Body of pancreas (tissue), 4 donors: ENCODE data around the gene LAG3. TPM values are rescaled to one million over a fixed set of nuclear protein-coding genes. Genes with fewer than 3 reads are reported as not detected.

Source experiments
- ATAC-seq: fragments of 150-250 bp; one replicate; pipeline ENCODE4 v1.9.1; 2016
- DNase-seq, 4 donors: peaks; one replicate each; pipeline ENCODE4 v3.0.0-alpha.2; 2019
- H3K27ac ChIP-seq, 4 donors: fragments of 200-600 bp; sonication (generic); 1 replicate in 3 of 4; 2 replicates in 1 of 4; pipeline versions ENCODE4 v1.5.1 to v1.6.1; 2016 to 2019; ENCODE audit warnings: mild to moderate bottlenecking in 1 of 4, mixed read lengths in 1 of 4, moderate library complexity in 1 of 4
- H3K27me3 ChIP-seq, 2 donors: fragments of 200-600 bp; sonication (generic); one replicate each; pipeline ENCODE4 v1.6.0; 2016; ENCODE audit warnings: mild to moderate bottlenecking in 1 of 2
- H3K36me3 ChIP-seq, 2 donors: fragments of 200-600 bp; sonication (generic); replicated peaks in 1 of 2; 2 replicates each; pipeline ENCODE4 v1.5.1; 2016; ENCODE audit warnings: low read depth in 2 of 2; ENCODE audit not compliant: insufficient read depth in 1 of 2
- H3K4me1 ChIP-seq: fragments of 200-600 bp; sonication (generic); one replicate; pipeline ENCODE4 v1.6.0; 2016
- H3K4me3 ChIP-seq, 2 donors: fragments of 200-600 bp; sonication (generic); 1 replicate in 1 of 2; 2 replicates in 1 of 2; pipeline ENCODE4 v1.5.1; 2016 to 2019
- H3K9me3 ChIP-seq, 3 donors: fragments of 200-600 bp; sonication (generic); 1 replicate in 2 of 3; 2 replicates in 1 of 3; pipeline ENCODE4 v1.5.1; 2016
- CTCF ChIP-seq, 7 experiments: fragments of 450-650 bp in 4 of 7; fragments of 200-600 bp in 3 of 7; sonication (generic) in 3 of 7; IDR thresholded peaks; one replicate each; pipeline ENCODE4 v1.5.1; 2016 to 2019; ENCODE audit warnings: antibody characterized with exemption in 7 of 7
- POLR2A ChIP-seq, 3 donors: fragments of 450-650 bp; IDR thresholded peaks; one replicate each; pipeline ENCODE4 v1.6.1; 2016; ENCODE audit warnings: antibody characterized with exemption in 3 of 3, mild to moderate bottlenecking in 2 of 3
- WGBS, 2 donors: methylation state at CpG; one replicate each; pipeline ENCODE4 v1.1.5; 2017; 5-methylcytosine and 5-hydroxymethylcytosine counted together
- intact Hi-C: fragments of 100-400 bp; cut with DNase I; formaldehyde crosslinking; loops from one replicate; pipeline ENCODE4 v1.15.1; 2023
- total RNA-seq, 2 donors: library from RNA; depleted of rRNA; stranded (reverse); fragments of >200 nt; gene quantifications; one replicate each; pipeline ENCODE4 v1.1.0, GENCODE V29; 2016

The LAG3 gene
- total RNA-seq, 2 donors from 2014 or later, result not detected

DNA sequence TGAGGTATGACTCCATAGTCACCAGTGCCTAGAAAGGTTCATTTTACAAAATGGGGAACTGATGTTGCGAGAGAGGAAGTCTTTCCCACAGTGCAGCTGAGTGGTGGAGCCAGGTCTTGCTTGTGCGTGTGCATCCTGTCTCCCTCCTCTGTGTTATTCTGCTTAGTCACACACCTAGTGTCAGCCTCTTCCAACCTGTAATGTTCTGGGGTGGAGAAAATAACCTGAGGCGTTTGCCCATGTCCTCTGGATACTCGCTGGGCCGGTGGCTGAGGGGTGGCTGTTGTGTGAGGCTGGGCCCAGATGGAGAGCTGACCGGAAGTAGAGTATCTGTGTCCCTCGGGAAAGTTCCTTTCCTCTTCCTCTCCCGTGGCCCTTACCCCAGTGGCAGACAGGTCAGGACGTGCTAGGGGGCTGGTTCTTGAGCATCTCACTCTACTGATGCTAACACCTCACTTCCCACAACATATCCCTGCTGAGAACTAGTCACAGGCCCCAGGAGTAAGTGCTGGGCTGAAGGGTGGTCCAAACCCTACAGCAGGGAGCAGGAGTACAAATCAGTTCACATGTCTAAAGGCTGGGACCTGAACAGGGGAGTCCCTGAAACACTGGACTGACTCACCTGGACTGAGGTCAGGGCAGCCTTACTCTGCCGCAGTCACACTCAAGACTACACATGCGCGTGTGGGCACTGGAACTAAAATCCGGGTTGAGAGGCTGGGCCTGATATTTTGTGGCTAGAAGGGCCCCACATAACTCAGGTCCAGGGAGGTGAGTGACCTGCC, 26.4 kb upstream of the LAG3 start:
- DNase-seq (peak in 1 of 4 donors; percentile 29), ATAC-seq (no peak)
- intact Hi-C loops, result loop anchor here (5.0 kb wide), 1 partner anchor 91 kb away; no protein-coding TSS in a partner anchor
- WGBS, 2 donors, result 61 to 80% methylated on average over 12 to 13 of the region's 13 CpGs
- TF ChIP-seq POLR2A (IDR thresholded peaks at IDR 0.05) (no peak), CTCF (IDR thresholded peaks at IDR 0.05) (no peak)
- Histone ChIP-seq H3K36me3 (peaks cover 19 to 31% of the 10 kb centered on the region in 2 donors), H3K4me3 (no peak overlapping the region), H3K4me1 (peaks cover 4% of the 10 kb centered on the region), H3K9me3 (no peaks in the 10 kb centered on the region), H3K27ac (peak overlapping the region in 2 of 4 donors; percentile 37 to 46), H3K27me3 (no peaks in the 10 kb centered on the region)

GRCh38 chr12:6747216-6747615, 25.1 kb upstream of the LAG3 start:
- TF ChIP-seq POLR2A (IDR thresholded peaks at IDR 0.05), result no peak
- no peak for TF ChIP-seq CTCF (IDR thresholded peaks at IDR 0.05)
- WGBS, 2 donors, result 74 to 76% methylated on average over 4 of the region's 4 CpGs
- Histone ChIP-seq H3K4me1 (peaks cover 16% of the 10 kb centered on the region), H3K4me3 (no peak overlapping the region), H3K36me3 (peaks cover 19 to 31% of the 10 kb centered on the region in 2 donors), H3K27ac (no peak overlapping the region), H3K27me3 (no peaks in the 10 kb centered on the region), H3K9me3 (no peaks in the 10 kb centered on the region)
- intact Hi-C loops, result loop anchor here (5.0 kb wide), 1 partner anchor 90 kb away; no protein-coding TSS in a partner anchor
- DNase-seq, result no peak
- no peak for ATAC-seq

DNA sequence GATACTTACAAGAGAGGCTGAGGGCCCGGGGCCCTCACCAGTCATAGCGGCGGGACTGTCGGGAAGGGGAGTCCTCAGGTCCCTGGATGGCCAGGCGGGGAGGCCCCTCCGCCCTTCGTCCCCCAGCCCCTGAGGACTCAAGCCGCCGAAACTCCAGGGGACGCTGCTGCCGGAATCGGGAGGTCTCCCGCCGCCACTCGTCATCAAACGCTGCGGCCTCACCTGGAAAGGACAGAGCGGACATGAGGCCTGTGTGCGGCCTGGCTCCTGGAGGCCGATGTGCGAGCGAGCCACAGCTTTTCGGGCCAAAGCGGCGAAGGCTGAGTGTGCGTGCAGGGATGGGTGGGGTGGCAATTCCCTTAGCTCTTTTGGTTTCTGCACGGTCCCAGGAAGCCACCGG, 23.6 kb upstream of the LAG3 start:
- 92 to 97% methylated on average over 21 to 23 of the region's 28 CpGs for WGBS, 2 donors
- H3K4me1 ChIP-seq, result peaks cover 17% of the 10 kb centered on the region
- no peak overlapping the region for H3K4me3 ChIP-seq
- H3K27ac ChIP-seq, result no peak overlapping the region
- no peak for ATAC-seq
- H3K9me3 ChIP-seq, result no peaks in the 10 kb centered on the region
- no peak for DNase-seq
- peaks cover 19 to 31% of the 10 kb centered on the region in 2 donors for H3K36me3 ChIP-seq
- H3K27me3 ChIP-seq, result no peaks in the 10 kb centered on the region
- intact Hi-C loops, result loop anchor here (5.0 kb wide), 1 partner anchor 89 kb away; no protein-coding TSS in a partner anchor
- no peak for TF ChIP-seq CTCF (IDR thresholded peaks at IDR 0.05)
- TF ChIP-seq POLR2A (IDR thresholded peaks at IDR 0.05), result no peak

DNA sequence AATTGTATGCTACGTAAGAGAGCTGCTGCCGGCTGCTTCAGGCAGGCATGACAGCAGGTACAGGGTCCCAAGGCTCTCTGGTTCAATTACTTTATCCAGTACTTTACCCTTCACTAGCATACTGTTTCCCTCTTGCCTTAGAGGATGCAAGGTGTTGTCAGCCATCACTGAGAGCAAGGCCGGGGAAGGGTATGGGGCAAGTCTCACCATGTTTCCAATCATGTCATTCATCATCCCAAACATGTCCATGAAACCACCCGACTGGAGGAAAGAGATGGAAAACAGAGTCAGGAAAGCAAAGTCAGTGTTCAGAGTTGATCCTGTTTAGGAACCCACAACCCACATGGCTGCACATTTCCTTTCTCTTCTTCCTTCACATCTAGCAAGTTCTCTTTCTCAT, 21.8 kb upstream of the LAG3 start:
- ATAC-seq, result no peak
- intact Hi-C loops, result no loop called here
- peaks cover 19 to 31% of the 10 kb centered on the region in 2 donors for H3K36me3 ChIP-seq
- H3K27ac ChIP-seq, result no peak overlapping the region
- H3K4me1 ChIP-seq, result peaks cover 21% of the 10 kb centered on the region
- WGBS, 2 donors, result 88 to 89% methylated on average over 4 of the region's 4 CpGs
- no peak for DNase-seq
- TF ChIP-seq POLR2A (IDR thresholded peaks at IDR 0.05) (no peak), CTCF (IDR thresholded peaks at IDR 0.05) (no peak)
- no peaks in the 10 kb centered on the region for H3K9me3 ChIP-seq
- no peaks in the 10 kb centered on the region for H3K27me3 ChIP-seq
- no peak overlapping the region for H3K4me3 ChIP-seq
